NCI-H69 (cell line): ENCODE results near the gene PLCL2.
"Not testable (repeated sequence)": the region's sequence is repeated elsewhere in the genome, so short reads cannot be mapped to it uniquely, and the experiment has no call there.

Experiments
- DNase-seq: peaks from one replicate; lab custom pipeline; 2025; lab: John Stamatoyannopoulos, UW

PLCL2 gene

DNA sequence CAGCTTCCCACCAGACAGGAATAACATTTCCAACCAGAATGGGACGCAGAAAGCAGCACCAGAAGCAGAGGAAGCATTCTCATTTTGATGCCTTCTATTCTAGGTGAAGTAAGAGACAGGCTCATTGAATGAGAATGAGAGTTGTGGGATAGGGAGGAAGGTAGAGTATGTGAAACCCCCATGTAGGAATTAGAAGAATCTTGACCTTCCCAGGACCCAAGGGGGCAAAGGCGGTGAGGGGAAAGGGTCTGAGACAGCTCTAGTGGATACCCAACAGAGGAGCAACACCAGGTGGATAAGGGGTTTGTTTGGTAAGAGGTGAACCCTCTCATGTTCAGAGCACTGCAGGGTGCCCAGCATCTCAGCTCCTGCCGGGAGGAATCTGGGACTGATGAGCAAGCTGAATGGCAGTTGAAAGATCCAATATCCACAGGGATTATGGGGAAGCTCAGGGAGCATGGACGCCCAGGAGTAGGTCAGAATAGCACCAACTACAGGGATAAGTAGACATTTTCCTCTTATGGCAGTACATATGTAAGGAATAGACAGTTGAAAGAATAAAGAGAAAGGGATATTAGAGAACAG, 77.0 kb downstream of the PLCL2 start:
- DNase-seq = peak; percentile 13

- no peak for DNase-seq
Measured at GRCh38 chr3:16975083-16975482, 90.3 kb downstream of the PLCL2 start.

- no peak for DNase-seq
Measured at GRCh38 chr3:16978234-16978920, 93.6 kb downstream of the PLCL2 start.

GRCh38 chr3:16978921-16979271, 94.1 kb downstream of the PLCL2 start:
- DNase-seq = no peak

DNA sequence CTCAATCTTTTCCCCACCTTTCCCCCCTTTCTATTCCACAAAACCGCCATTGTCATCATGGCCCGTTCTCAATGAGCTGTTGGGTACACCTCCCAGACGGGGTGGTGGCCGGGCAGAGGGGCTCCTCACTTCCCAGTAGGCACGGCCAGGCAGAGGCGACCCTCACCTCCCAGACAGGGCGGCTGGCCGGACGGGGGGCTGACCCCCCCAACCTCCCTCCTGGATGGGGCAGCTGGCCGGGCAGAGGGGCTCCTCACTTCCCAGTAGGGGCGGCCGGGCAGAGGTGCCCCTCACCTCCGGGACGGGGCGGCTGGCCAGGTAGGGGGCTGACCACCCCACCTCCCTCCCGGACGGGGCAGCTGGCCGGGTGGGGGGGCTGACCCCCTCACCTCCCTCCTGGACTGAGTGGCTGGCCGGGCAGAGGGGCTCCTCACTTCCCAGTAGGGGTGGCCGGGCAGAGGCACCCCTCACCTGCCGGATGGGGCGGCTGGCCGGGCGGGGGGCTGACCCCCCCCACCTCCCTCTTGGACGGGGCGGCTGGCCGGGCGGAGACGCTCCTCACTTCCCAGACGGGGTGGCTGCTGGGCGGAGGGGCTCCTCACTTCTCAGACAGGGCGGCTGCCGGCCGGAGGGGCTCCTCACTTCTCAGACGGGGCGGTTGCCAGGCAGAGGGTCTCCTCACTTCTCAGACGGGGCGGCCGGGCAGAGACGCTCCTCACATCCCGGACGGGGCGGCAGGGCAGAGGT, 95.2 kb downstream of the PLCL2 start:
- not testable (repeated sequence) for DNase-seq

GRCh38 chr3:16980526-16980925, 95.8 kb downstream of the PLCL2 start:
- not testable (repeated sequence) for DNase-seq

DNA sequence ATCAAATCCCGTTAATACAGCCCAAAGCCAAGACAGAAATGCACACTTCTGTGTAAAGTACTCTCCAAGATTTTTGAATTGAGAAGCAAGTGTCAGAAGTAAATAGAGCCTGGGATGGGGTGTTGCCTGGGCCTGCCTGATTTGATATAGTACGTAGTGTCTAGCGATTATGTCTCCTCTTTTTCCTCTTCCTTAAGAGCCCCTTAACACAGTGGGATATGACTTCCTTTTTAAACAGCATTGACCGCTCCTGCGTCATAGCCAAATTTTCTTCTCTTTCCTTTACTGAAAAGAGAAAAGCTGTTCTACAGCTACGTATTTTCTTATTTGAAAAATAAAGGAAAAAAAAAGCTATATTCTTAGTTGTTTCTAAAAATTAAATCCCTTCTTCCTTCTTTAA, 97.7 kb downstream of the PLCL2 start:
- peak; percentile 47 for DNase-seq

DNA sequence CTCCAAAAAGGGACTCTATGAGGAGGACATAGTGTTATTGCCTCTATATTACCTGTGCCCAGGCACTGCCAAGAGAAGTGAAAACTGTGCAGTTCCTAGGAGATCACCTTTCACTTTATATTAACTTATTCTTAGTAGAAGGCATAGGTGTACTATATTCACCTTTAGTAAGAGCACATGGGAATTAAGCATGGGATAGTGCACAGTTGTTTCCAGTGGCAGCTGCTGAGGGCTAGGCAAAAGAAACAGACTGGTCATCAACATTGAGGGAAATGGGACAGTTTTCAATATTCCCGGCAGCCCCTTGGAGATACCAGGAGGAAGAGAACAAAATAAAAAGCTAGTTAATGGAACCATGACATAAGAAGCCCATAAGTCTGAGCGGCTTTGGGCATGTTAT, 100.9 kb downstream of the PLCL2 start:
- no peak for DNase-seq

DNA sequence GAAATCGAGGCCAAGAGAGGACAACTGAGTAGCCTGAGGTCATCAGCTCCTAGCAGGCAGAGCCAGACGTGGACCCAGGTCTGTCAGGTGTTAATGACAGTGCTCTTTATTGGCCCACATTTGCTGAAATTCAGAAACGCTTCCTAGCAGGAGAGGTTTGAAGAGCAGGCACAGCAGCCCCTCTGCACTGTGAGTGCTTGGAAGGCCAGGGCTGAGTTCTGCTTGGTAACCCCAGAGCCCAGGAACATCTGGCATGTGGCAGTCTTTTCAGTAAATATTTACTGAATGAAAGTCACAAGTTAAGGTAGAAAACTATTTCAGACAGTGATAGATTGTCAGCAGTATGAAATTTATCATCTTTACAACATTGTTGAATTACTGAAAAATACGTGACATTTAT, 102.4 kb downstream of the PLCL2 start:
- DNase-seq = peak; percentile 22

DNA sequence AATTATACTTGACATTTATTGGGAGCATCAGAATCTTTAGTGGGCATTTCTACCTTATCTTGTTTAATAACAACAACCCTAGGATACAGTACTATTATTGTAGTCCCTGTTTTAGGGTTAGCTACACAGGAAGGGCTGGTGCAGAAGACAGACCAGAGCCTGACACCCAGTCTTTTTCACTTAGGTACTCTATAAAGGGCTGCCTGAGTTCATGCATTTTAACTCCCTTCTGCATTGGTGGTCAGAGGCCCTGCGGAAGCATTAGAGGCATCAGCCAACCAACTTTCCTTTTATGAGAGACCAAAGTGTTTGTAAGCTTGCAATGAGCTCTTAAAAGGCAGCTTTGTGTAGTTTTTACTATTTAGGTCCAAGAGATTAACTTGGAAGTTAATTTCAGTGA, 105.4 kb downstream of the PLCL2 start:
- no peak for DNase-seq

- DNase-seq = no peak
Measured at GRCh38 chr3:16992198-16992597, 107.4 kb downstream of the PLCL2 start.

GRCh38 chr3:16993227-16993626, 108.5 kb downstream of the PLCL2 start:
- no peak for DNase-seq

GRCh38 chr3:16994854-16995525, 110.2 kb downstream of the PLCL2 start:
- peak; percentile 92 for DNase-seq

DNA sequence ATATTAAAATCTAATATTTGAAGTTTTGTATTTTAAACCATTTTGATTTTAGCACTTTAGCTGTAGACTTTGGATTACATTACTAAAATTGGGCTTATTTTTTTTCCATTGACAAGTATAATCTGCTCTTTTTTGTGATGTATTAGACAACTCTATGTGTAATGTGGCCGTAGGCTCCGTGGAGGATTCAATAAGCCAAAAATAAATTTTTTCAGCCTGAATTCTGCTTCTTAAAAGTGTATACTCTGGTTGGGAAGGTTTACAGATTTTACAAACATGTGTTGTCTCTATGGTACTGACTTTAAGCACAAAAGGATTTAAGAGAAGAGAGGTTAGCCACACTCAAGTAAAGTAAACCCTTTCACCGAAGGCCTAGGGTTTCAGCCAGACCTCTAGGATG, 110.8 kb downstream of the PLCL2 start:
- no peak for DNase-seq

DNA sequence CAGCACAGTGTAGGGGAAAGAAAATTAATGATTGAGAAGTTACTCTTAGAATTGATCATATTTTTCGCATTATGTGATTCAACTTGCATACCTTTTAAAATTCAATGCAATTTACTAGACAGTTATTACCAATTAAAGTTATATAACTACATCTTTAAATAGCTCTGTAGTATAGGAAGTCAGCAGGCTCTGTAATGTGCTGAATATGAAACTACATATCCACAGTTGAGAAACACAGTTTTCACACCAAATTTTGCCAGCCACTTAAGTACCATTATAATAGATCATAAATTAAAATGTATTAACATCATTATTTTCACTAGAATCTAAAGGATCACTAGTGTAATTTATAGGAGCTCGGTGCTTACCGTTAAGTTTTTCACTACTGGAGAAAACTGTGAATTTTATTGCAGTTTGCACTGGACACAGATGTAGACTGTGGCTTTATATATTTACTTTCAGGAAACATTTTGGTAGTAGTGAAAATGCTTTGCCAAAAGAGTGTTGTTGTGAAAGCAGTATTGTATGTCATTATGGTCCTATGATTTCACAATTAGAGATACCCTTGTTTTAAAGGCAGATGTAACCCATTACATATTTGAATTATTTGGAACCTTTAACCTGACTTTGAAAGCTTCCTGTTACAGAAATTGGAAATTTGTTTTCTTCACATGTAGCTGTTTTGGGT, 113.6 kb downstream of the PLCL2 start:
- no peak for DNase-seq

DNA sequence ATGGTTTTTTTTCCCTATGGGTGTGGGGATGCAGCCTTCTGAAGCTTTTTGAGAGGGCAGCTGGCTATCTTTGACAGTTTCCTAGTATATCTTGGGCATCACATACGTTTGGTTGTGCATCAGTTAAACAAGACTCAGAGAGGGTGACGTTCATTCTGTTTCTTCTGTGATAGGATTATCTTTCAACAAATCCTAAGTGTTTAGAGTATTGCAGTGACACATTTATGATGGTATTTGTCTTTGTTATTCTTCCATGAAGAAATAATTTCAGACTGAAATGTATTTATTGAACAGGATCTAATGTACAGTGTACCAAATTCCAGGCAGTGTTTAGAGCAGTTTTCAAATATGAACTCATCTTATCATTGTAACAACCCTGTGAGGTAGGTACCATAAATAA, 114.4 kb downstream of the PLCL2 start:
- no peak for DNase-seq

DNA sequence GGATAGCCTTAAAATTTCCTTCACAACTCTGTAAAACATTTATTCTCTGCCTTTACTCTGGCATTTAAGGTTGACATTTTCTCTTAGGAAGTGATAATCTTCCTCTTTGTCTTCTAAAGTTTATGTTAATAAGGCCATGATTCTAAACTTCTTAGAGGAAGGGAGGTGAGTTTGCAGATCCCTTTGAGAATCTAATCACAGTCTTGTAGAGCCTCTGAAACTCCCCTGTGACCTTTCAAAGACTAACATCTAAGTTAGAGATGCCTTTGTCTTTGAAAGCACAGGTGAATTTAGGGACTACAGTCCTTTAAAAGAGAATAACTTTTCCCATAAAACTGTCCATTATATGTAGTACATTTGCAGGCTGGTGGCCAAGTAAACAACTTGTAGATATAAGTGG, 115.1 kb downstream of the PLCL2 start:
- no peak for DNase-seq

GRCh38 chr3:17003457-17003856, 118.7 kb downstream of the PLCL2 start:
- DNase-seq = no peak

DNA sequence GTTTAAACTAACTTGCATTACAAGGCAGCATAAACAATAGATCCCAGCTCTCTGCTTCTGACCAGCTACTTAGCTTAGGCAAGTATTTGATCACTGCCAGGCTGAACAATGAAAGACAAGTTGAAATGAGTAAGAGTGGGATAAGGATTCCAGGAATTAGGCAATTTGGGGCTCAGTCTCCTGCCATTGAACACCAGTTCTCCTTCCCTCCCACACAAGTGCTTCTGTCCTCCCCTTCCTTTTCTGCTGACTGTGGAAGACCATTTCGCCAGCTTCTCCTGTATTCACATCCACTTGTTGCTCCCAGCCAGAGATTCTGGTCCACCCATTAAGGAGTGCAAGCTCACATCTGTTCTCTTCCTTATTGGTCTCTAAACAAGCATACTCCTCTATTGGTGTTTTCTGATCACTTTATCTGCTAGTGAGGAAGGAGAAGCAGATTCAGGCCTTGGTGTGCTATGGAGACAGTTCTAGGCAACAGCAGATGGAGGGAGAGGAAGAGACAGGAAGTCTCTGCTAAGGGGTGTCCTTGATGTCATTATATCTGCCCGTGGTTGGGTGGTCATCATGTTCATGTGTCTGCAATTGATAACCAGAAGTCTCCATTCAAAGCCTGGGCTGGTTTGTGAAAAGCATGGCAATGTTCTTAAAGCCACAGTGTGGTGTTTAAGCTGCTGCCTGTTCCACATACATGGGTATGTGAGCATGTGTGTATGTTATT, 121.5 kb downstream of the PLCL2 start:
- DNase-seq = peak; percentile 14

DNA sequence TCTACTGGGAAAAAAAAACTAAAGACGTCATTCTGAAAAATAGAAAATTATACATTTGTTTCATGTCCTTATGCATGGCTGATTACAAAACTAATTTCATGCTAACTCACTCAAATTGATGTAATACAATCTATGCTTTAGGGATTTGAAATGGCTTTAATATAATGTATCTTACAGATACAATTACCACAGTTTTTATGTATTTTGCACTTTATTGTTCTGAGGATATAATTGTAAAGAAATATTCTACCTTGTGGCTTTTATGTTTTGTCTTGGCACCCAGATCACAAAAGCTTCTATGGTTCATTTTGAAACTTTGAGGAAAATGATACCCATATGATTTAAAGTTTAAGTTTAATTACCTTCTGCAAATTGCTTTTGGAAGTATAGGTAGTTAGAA, 122.5 kb downstream of the PLCL2 start:
- DNase-seq = no peak

GRCh38 chr3:17009826-17010225, 125.1 kb downstream of the PLCL2 start:
- DNase-seq = no peak
